H9 (cell line): ENCODE measurements around the gene MAP3K20. TPM values are rescaled to one million over a fixed set of nuclear protein-coding genes. Genes with fewer than 3 reads are reported as not detected.

ENCODE experiments used
- DNase-seq: peaks from one replicate; pipeline ENCODE4 v3.0.0-alpha.2; 2017
- H2AFZ ChIP-seq: one replicate; pipeline ENCODE4 v1.6.1; 2013; ENCODE audit warnings: mild to moderate bottlenecking, low read length, control low read depth, moderate library complexity
- H2AK5ac ChIP-seq: 2 replicates; pipeline ENCODE4 v1.6.1; 2013; ENCODE audit warnings: low read length, control low read depth, mixed read lengths; ENCODE audit not compliant: insufficient read length
- H2BK120ac ChIP-seq: one replicate; pipeline ENCODE4 v1.6.1; 2013; ENCODE audit warnings: low read depth, mild to moderate bottlenecking, low read length, control low read depth, inconsistent platforms; ENCODE audit not compliant: poor library complexity, severe bottlenecking
- H2BK12ac ChIP-seq: 2 replicates; pipeline ENCODE4 v1.6.1; 2013; ENCODE audit warnings: low read length, control low read depth, mixed read lengths, low read depth; ENCODE audit not compliant: insufficient read length
- H2BK15ac ChIP-seq: 2 replicates; pipeline ENCODE4 v1.6.1; 2013; ENCODE audit warnings: low read depth, low read length, control low read depth
- H2BK20ac ChIP-seq: one replicate; pipeline ENCODE4 v1.6.1; 2013; ENCODE audit warnings: low read depth, mild to moderate bottlenecking, low read length, control low read depth, inconsistent platforms; ENCODE audit not compliant: poor library complexity, severe bottlenecking
- H2BK5ac ChIP-seq: 2 replicates; pipeline ENCODE4 v1.6.1; 2013; ENCODE audit warnings: low read length, control low read depth, mixed read lengths; ENCODE audit not compliant: insufficient read length
- H3K14ac ChIP-seq: 2 replicates; pipeline ENCODE4 v1.6.1; 2013; ENCODE audit warnings: low read length, control low read depth; ENCODE audit not compliant: insufficient read depth
- H3K18ac ChIP-seq: 2 replicates; pipeline ENCODE4 v1.6.1; 2013; ENCODE audit warnings: low read depth, mild to moderate bottlenecking, mixed read lengths, low read length, control low read depth; ENCODE audit not compliant: insufficient read length
- H3K23ac ChIP-seq: 2 replicates; pipeline ENCODE4 v1.6.1; 2013; ENCODE audit warnings: low read length, control low read depth, mixed read lengths, low read depth; ENCODE audit not compliant: insufficient read length
- H3K23me2 ChIP-seq: 2 replicates; pipeline ENCODE4 v1.6.1; 2013; ENCODE audit warnings: low read depth, mild to moderate bottlenecking, mixed read lengths, low read length, control low read depth; ENCODE audit not compliant: insufficient read length, poor library complexity, severe bottlenecking
- H3K27ac ChIP-seq: 2 replicates; pipeline ENCODE4 v1.5.1; 2013; ENCODE audit warnings: low read length, control low read depth, mixed read lengths, low read depth; ENCODE audit not compliant: insufficient read length
- H3K27me3 ChIP-seq: 2 replicates; pipeline ENCODE4 v1.6.1; 2013; ENCODE audit warnings: low read length, control low read depth, inconsistent platforms; ENCODE audit not compliant: insufficient read depth
- H3K4ac ChIP-seq: 2 replicates; pipeline ENCODE4 v1.6.1; 2013; ENCODE audit warnings: low read depth, mild to moderate bottlenecking, control low read depth, inconsistent platforms, low read length, moderate library complexity
- H3K4me1 ChIP-seq: 2 replicates; pipeline ENCODE4 v1.6.1; 2013; ENCODE audit warnings: low read length, control low read depth, inconsistent platforms; ENCODE audit not compliant: insufficient read depth
- H3K4me2 ChIP-seq: 2 replicates; pipeline ENCODE4 v1.6.1; 2013; ENCODE audit warnings: low read length, control low read depth, mixed read lengths; ENCODE audit not compliant: insufficient read length, insufficient read depth
- H3K56ac ChIP-seq: 2 replicates; pipeline ENCODE4 v1.6.1; 2013; ENCODE audit warnings: low read depth, mild to moderate bottlenecking, mixed read lengths, low read length, control low read depth; ENCODE audit not compliant: insufficient read length
- H3K79me1 ChIP-seq: 2 replicates; pipeline ENCODE4 v1.6.1; 2013; ENCODE audit warnings: low read depth, mild to moderate bottlenecking, moderate library complexity, low read length, control low read depth, inconsistent platforms; ENCODE audit not compliant: insufficient read depth, poor library complexity, severe bottlenecking
- H3K79me2 ChIP-seq: 2 replicates; pipeline ENCODE4 v1.6.1; 2013; ENCODE audit warnings: low read length, control low read depth, inconsistent platforms; ENCODE audit not compliant: insufficient read depth
- H3K9ac ChIP-seq: 2 replicates; pipeline ENCODE4 v1.6.1; 2013; ENCODE audit warnings: low read length, control low read depth, mixed read lengths; ENCODE audit not compliant: insufficient read length; ENCODE audit errors: extremely low read depth
- H3K9me3 ChIP-seq: one replicate; pipeline ENCODE4 v1.6.1; 2013; ENCODE audit warnings: low read depth, low read length, inconsistent platforms; ENCODE audit not compliant: control insufficient read depth
- H3T11ph ChIP-seq: one replicate; pipeline ENCODE4 v1.6.1; 2013; ENCODE audit warnings: mild to moderate bottlenecking, low read length, control low read depth, inconsistent platforms
- H4K20me1 ChIP-seq: one replicate; pipeline ENCODE4 v1.6.1; 2013; ENCODE audit not compliant: control insufficient read depth, insufficient read length, insufficient read depth
- H4K5ac ChIP-seq: 2 replicates; pipeline ENCODE4 v1.6.1; 2013; ENCODE audit warnings: low read depth, mild to moderate bottlenecking, mixed read lengths, low read length, control low read depth; ENCODE audit not compliant: insufficient read length
- H4K8ac ChIP-seq: replicated peaks from 2 replicates; pipeline ENCODE4 v1.6.1; 2013; ENCODE audit warnings: low read length, control low read depth, mixed read lengths, low read depth; ENCODE audit not compliant: insufficient read length
- H4K91ac ChIP-seq: 2 replicates; pipeline ENCODE4 v1.6.1; 2013; ENCODE audit warnings: low read depth, mild to moderate bottlenecking, moderate library complexity, mixed read lengths, low read length, control low read depth; ENCODE audit not compliant: insufficient read length
- H3K27ac Mint-ChIP-seq, 3 experiments: 2 replicates in 2 of 3; 3 replicates in 1 of 3; pipeline ENCODE4 v1.8.0; 2020 to 2021; ENCODE audit warnings: mixed read lengths in 3 of 3, mild to moderate bottlenecking in 1 of 3, moderate library complexity in 1 of 3
- H3K27me3 Mint-ChIP-seq: 2 replicates; pipeline ENCODE4 v1.8.0; 2021; ENCODE audit warnings: low read depth, mild to moderate bottlenecking, moderate library complexity, mixed read lengths
- H3K36me3 Mint-ChIP-seq, 3 experiments: 2 replicates in 2 of 3; 3 replicates in 1 of 3; pipeline ENCODE4 v1.8.0; 2020 to 2021; ENCODE audit warnings: low read depth in 3 of 3, mixed read lengths in 3 of 3; ENCODE audit not compliant: insufficient read depth in 1 of 3
- H3K4me1 Mint-ChIP-seq, 2 experiments: 2 replicates each; pipeline ENCODE4 v1.8.0; 2020; ENCODE audit warnings: mixed read lengths in 2 of 2
- H3K4me3 Mint-ChIP-seq, 2 experiments: 2 replicates in 1 of 2; 3 replicates in 1 of 2; pipeline ENCODE4 v1.8.0; 2020 to 2021; ENCODE audit warnings: mild to moderate bottlenecking in 2 of 2, mixed read lengths in 2 of 2, moderate library complexity in 1 of 2
- H3K9me3 Mint-ChIP-seq, 2 experiments: 2 replicates in 1 of 2; 3 replicates in 1 of 2; pipeline ENCODE4 v1.8.0; 2020; ENCODE audit warnings: mild to moderate bottlenecking in 2 of 2, mixed read lengths in 2 of 2, moderate library complexity in 1 of 2
- total RNA-seq: library from RNA; stranded (reverse); gene quantifications from 2 replicates; pipeline ENCODE4 v1.2.1, GENCODE V29; 2021
- TF ChIP-seq, protein P1 (sequence below): fragments of 200-600 bp; sonication (generic); conservative IDR thresholded peaks from 3 replicates; pipeline ENCODE4 v1.8.0; 2021; ENCODE audit warnings: antibody characterized with exemption, mild to moderate bottlenecking

MAP3K20 gene
- total RNA-seq, 1 experiment from 2014 or later, result 8.7 TPM

- H3K23me2 ChIP-seq, result no peaks in the 10 kb centered on the region
- H3K14ac ChIP-seq, result no peak overlapping the region
- H3K9ac ChIP-seq, result no peak overlapping the region
- no peak overlapping the region for H4K8ac ChIP-seq
- no peaks in the 10 kb centered on the region for H3K27me3 ChIP-seq
- H2BK5ac ChIP-seq, result no peak overlapping the region
- no peak overlapping the region for H4K91ac ChIP-seq
- H2BK120ac ChIP-seq, result no peak overlapping the region
- no peak overlapping the region for H3K18ac ChIP-seq
- no peaks in the 10 kb centered on the region; the same call in 1 of the 2 replicates for H3K4me1 ChIP-seq
- H3K4me1 Mint-ChIP-seq, result peaks cover 11 to 15% of the 10 kb centered on the region in 2 experiments
- no peak overlapping the region for H3K27ac ChIP-seq
- H3K9me3 Mint-ChIP-seq, result peaks cover under 1 to 6% of the 10 kb centered on the region in 2 experiments
- H2BK15ac ChIP-seq, result no peak overlapping the region
- no peak overlapping the region for H3K4me3 Mint-ChIP-seq
- no peak overlapping the region for H2AK5ac ChIP-seq
- H3K79me1 ChIP-seq, result no peaks in the 10 kb centered on the region
- no peak overlapping the region for H3K4ac ChIP-seq
- H2AFZ ChIP-seq, result no peak overlapping the region
- no peak overlapping the region for H3T11ph ChIP-seq
- no peak overlapping the region for H3K4me2 ChIP-seq
- peaks cover 5 to 16% (median 6%) of the 10 kb centered on the region in 3 experiments for H3K36me3 Mint-ChIP-seq
- no peaks in the 10 kb centered on the region for H4K20me1 ChIP-seq
- no peak overlapping the region for H4K5ac ChIP-seq
- H3K56ac ChIP-seq, result no peak overlapping the region
- no peak for DNase-seq
- no peaks in the 10 kb centered on the region for H3K79me2 ChIP-seq
- H2BK20ac ChIP-seq, result no peak overlapping the region
- no peak overlapping the region for H2BK12ac ChIP-seq
- no peaks in the 10 kb centered on the region for H3K9me3 ChIP-seq
- H3K23ac ChIP-seq, result no peak overlapping the region
- TF ChIP-seq, protein P1, sequence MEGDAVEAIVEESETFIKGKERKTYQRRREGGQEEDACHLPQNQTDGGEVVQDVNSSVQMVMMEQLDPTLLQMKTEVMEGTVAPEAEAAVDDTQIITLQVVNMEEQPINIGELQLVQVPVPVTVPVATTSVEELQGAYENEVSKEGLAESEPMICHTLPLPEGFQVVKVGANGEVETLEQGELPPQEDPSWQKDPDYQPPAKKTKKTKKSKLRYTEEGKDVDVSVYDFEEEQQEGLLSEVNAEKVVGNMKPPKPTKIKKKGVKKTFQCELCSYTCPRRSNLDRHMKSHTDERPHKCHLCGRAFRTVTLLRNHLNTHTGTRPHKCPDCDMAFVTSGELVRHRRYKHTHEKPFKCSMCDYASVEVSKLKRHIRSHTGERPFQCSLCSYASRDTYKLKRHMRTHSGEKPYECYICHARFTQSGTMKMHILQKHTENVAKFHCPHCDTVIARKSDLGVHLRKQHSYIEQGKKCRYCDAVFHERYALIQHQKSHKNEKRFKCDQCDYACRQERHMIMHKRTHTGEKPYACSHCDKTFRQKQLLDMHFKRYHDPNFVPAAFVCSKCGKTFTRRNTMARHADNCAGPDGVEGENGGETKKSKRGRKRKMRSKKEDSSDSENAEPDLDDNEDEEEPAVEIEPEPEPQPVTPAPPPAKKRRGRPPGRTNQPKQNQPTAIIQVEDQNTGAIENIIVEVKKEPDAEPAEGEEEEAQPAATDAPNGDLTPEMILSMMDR, result no peak
- no peaks in the 10 kb centered on the region for H3K27me3 Mint-ChIP-seq
- no peak overlapping the region for H3K27ac Mint-ChIP-seq
These were observed 75.3 kb downstream of the MAP3K20 start for GRCh38 chr2:173150963-173151362.
